GM18907 (cell line): Measurements from ENCODE around the gene RHBDL3.

Experiments
- ATAC-seq: cut with Tn5 transposase; IDR thresholded peaks from one replicate; pipeline ENCODE4 v1.9.1; 2021; ENCODE audit warnings: mild to moderate bottlenecking, moderate library complexity; ENCODE audit not compliant: unreplicated experiment

RHBDL3 gene

GRCh38 chr17:32355649-32356377 lies 90.2 kb downstream of the RHBDL3 start:
- ATAC-seq, result no peak

GRCh38 chr17:32356378-32356743 lies 90.7 kb downstream of the RHBDL3 start:
- ATAC-seq, result no peak

DNA sequence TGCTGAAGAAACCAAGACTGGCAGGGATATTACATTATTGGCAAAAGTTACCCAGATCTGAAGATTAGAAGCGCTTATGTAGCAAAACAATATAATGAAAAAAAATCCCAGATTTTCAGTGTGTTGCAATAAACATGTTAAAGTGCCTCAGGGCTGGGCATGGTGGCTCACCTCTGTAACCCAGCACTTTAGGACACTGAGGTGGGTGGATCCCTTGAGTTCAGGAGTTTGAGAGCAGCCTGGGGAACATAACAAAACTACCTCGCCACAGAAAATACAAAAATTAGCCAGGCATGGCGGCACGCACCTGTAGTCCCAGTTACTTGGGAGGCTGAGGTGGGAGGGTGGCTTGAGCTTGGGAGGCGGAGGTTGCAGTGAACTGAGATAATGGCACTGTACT lies 91.1 kb downstream of the RHBDL3 start:
- ATAC-seq, result no peak

- ATAC-seq, result no peak
Observed at GRCh38 chr17:32357615-32358014, 92.0 kb downstream of the RHBDL3 start.

GRCh38 chr17:32361270-32361669 lies 95.6 kb downstream of the RHBDL3 start:
- ATAC-seq, result no peak

GRCh38 chr17:32370426-32370825 lies 104.8 kb downstream of the RHBDL3 start:
- no peak for ATAC-seq
